ENCODE data around the gene PPP1R9B.

Gene PPP1R9B

GRCh38 chr17:50122945-50123344 is 27.5 kb downstream of the PPP1R9B start:
- DNase-seq: no peak

GRCh38 chr17:50120475-50121253 is 29.8 kb downstream of the PPP1R9B start:
- no peak for DNase-seq

GRCh38 chr17:50118828-50119218 is 31.7 kb downstream of the PPP1R9B start:
- no peak for DNase-seq

- DNase-seq: no peak
These were observed 32.2 kb downstream of the PPP1R9B start for GRCh38 chr17:50118076-50118827.

- peak; percentile 61 for DNase-seq
These were observed 33.0 kb downstream of the PPP1R9B start for GRCh38 chr17:50117202-50118051.

- DNase-seq: no peak
These were observed 34.7 kb downstream of the PPP1R9B start for GRCh38 chr17:50115756-50116155.

- DNase-seq: peak; percentile 30
These were observed 35.6 kb downstream of the PPP1R9B start for GRCh38 chr17:50114849-50115357.

GRCh38 chr17:50114401-50114800 is 36.1 kb downstream of the PPP1R9B start:
- DNase-seq: no peak

- DNase-seq: no peak
These were observed 36.7 kb downstream of the PPP1R9B start for GRCh38 chr17:50113624-50114320.

GRCh38 chr17:50112694-50113093 is 37.8 kb downstream of the PPP1R9B start:
- no peak for DNase-seq

GRCh38 chr17:50111673-50112655 is 38.5 kb downstream of the PPP1R9B start:
- no peak for DNase-seq

GRCh38 chr17:50110591-50111349 is 39.7 kb downstream of the PPP1R9B start:
- no peak for DNase-seq

- no peak for DNase-seq
These were observed 40.7 kb downstream of the PPP1R9B start for GRCh38 chr17:50109785-50110184.

GRCh38 chr17:50109207-50109606 is 41.3 kb downstream of the PPP1R9B start:
- DNase-seq: no peak

- no peak for DNase-seq
These were observed 41.9 kb downstream of the PPP1R9B start for GRCh38 chr17:50108556-50108955.

GRCh38 chr17:50107790-50108414 is 42.6 kb downstream of the PPP1R9B start:
- no peak for DNase-seq

- DNase-seq: no peak
These were observed 43.9 kb downstream of the PPP1R9B start for GRCh38 chr17:50106393-50107131.

GRCh38 chr17:50105811-50106210 is 44.7 kb downstream of the PPP1R9B start:
- no peak for DNase-seq

- DNase-seq: no peak
These were observed 46.5 kb downstream of the PPP1R9B start for GRCh38 chr17:50103941-50104340.
